IMR-90 (cell line): ENCODE measurements around the gene TRIM62. TPM values are rescaled to one million over a fixed set of nuclear protein-coding genes. Genes with fewer than 3 reads are reported as not detected.

ENCODE experiments used
- ATAC-seq: fragments of 200-7000 bp; cut with Tn5 transposase; 2 replicates; pipeline ENCODE4 v1.9.1; 2020; ENCODE audit warnings: low read depth, mild to moderate bottlenecking, moderate library complexity
- BruUV-seq: library from RNA; stranded (reverse); fragments of 400-500 nt; replicated peaks from 2 replicates; lab custom pipeline; 2021; lab: Mats Ljungman, UMichigan
- CTCF ChIA-PET: fragments of 300-600 bp; formaldehyde crosslinking; extraction: SDS; loops from one replicate; lab custom pipeline; 2021; ENCODE audit warnings: antibody characterized with exemption; lab: Yijun Ruan, JAX
- POLR2A ChIA-PET: fragments of 300-600 bp; sonication (Branson Sonifier 250); formaldehyde crosslinking; loops from one replicate; lab custom pipeline; 2022; ENCODE audit warnings: antibody characterized with exemption; ENCODE audit not compliant: unreplicated experiment; lab: Charles Lee
- DNase-seq: peaks from one replicate; pipeline ENCODE4 v3.0.0; 2013
- H2AFZ ChIP-seq: replicated peaks from 2 replicates; pipeline ENCODE3; 2013; ENCODE audit warnings: low read length, mild to moderate bottlenecking; ENCODE audit not compliant: poor library complexity
- H2AK5ac ChIP-seq: 2 replicates; pipeline ENCODE4 v1.6.1; 2013; ENCODE audit warnings: low read depth, low read length, inconsistent platforms
- H2AK9ac ChIP-seq: replicated peaks from 2 replicates; pipeline ENCODE3; 2013; ENCODE audit warnings: mild to moderate bottlenecking, low read depth, low read length, moderate library complexity; ENCODE audit not compliant: poor library complexity
- H2BK120ac ChIP-seq: 2 replicates; pipeline ENCODE4 v1.6.1; 2013; ENCODE audit warnings: low read depth, low read length, inconsistent platforms
- H2BK15ac ChIP-seq: 3 replicates; pipeline ENCODE4 v1.6.1; 2013; ENCODE audit warnings: low read depth, low read length, inconsistent platforms
- H2BK20ac ChIP-seq: 2 replicates; pipeline ENCODE4 v1.6.1; 2013; ENCODE audit warnings: low read depth, mild to moderate bottlenecking, inconsistent platforms, low read length, moderate library complexity
- H2BK5ac ChIP-seq: 2 replicates; pipeline ENCODE4 v1.6.1; 2013; ENCODE audit warnings: mild to moderate bottlenecking, low read depth, low read length, inconsistent platforms; ENCODE audit not compliant: poor library complexity, severe bottlenecking
- H3K14ac ChIP-seq: replicated peaks from 2 replicates; pipeline ENCODE4 v1.6.1; 2013; ENCODE audit warnings: low read depth, low read length, inconsistent platforms
- H3K18ac ChIP-seq: 2 replicates; pipeline ENCODE4 v1.6.1; 2013; ENCODE audit warnings: low read depth, low read length, control low read depth
- H3K23ac ChIP-seq: 2 replicates; pipeline ENCODE4 v1.6.1; 2013; ENCODE audit warnings: low read depth, low read length, inconsistent platforms
- H3K27ac ChIP-seq: 2 replicates; pipeline ENCODE4 v1.5.1; 2013; ENCODE audit warnings: mild to moderate bottlenecking, control low read depth, low read length; ENCODE audit not compliant: insufficient read depth
- H3K27me3 ChIP-seq: 2 replicates; pipeline ENCODE4 v1.6.1; 2013; ENCODE audit warnings: low read length; ENCODE audit not compliant: control insufficient read depth, insufficient read depth
- H3K36me3 ChIP-seq: 2 replicates; pipeline ENCODE4 v1.6.1; 2013; ENCODE audit warnings: low read length, mixed read lengths; ENCODE audit not compliant: control insufficient read depth, insufficient read depth
- H3K4ac ChIP-seq: 2 replicates; pipeline ENCODE4 v1.6.1; 2013; ENCODE audit warnings: low read depth, low read length, inconsistent platforms
- H3K4me1 ChIP-seq: 2 replicates; pipeline ENCODE4 v1.6.1; 2013; ENCODE audit warnings: low read length, mixed read lengths; ENCODE audit not compliant: control insufficient read depth, insufficient read depth
- H3K4me2 ChIP-seq: 2 replicates; pipeline ENCODE4 v1.6.1; 2013; ENCODE audit warnings: low read depth, mild to moderate bottlenecking, control low read depth, low read length, moderate library complexity
- H3K4me3 ChIP-seq: 2 replicates; pipeline ENCODE4 v1.5.1; 2013; ENCODE audit warnings: low read depth, mild to moderate bottlenecking, control low read depth, low read length, moderate library complexity; ENCODE audit not compliant: insufficient read depth
- H3K56ac ChIP-seq: 2 replicates; pipeline ENCODE4 v1.6.1; 2013; ENCODE audit warnings: low read length, inconsistent platforms; ENCODE audit not compliant: insufficient read depth; ENCODE audit errors: extremely low read depth
- H3K79me1 ChIP-seq, 2 experiments: 2 replicates each; pipeline ENCODE4 v1.6.1; 2013; ENCODE audit warnings: low read length in 2 of 2, inconsistent platforms in 1 of 2, low read depth in 1 of 2
- H3K9ac ChIP-seq: 2 replicates; pipeline ENCODE4 v1.6.1; 2013; ENCODE audit warnings: low read depth, low read length, control low read depth
- H3K9me1 ChIP-seq: 2 replicates; pipeline ENCODE4 v1.6.1; 2013; ENCODE audit warnings: low read length, inconsistent platforms; ENCODE audit not compliant: insufficient read depth
- H3K9me3 ChIP-seq: 2 replicates; pipeline ENCODE4 v1.6.1; 2013; ENCODE audit warnings: low read length; ENCODE audit not compliant: control insufficient read depth, insufficient read depth
- H4K20me1 ChIP-seq: 2 replicates; pipeline ENCODE4 v1.6.1; 2013; ENCODE audit warnings: low read length, inconsistent platforms; ENCODE audit not compliant: insufficient read depth
- H4K5ac ChIP-seq: 2 replicates; pipeline ENCODE4 v1.6.1; 2013; ENCODE audit warnings: mild to moderate bottlenecking, low read depth, low read length, control low read depth
- H4K8ac ChIP-seq, 2 experiments: 2 replicates each; pipeline ENCODE4 v1.6.1; 2013; ENCODE audit warnings: low read depth in 2 of 2, low read length in 2 of 2, control low read depth in 1 of 2, inconsistent platforms in 1 of 2
- H4K91ac ChIP-seq: 2 replicates; pipeline ENCODE4 v1.6.1; 2013; ENCODE audit warnings: low read depth, low read length, inconsistent platforms; ENCODE audit not compliant: insufficient read depth
- BHLHE40 ChIP-seq: fragments of 150-350 bp; IDR thresholded peaks from 2 replicates; pipeline ENCODE4 v1.6.1; 2016; ENCODE audit warnings: mild to moderate bottlenecking, low read depth, low read length
- CEBPB ChIP-seq: IDR thresholded peaks from 2 replicates; pipeline ENCODE4 v1.6.1; 2012; ENCODE audit warnings: low read depth, low read length, improper control_type of control experiment
- CHD1 ChIP-seq: IDR thresholded peaks from 2 replicates; pipeline ENCODE4 v1.6.1; 2012; ENCODE audit warnings: low read depth, low read length, improper control_type of control experiment
- FOS ChIP-seq: fragments of 150-350 bp; IDR thresholded peaks from 2 replicates; pipeline ENCODE4 v1.6.1; 2016; ENCODE audit warnings: low read depth, low read length
- MAFK ChIP-seq: IDR thresholded peaks from 2 replicates; pipeline ENCODE4 v1.6.1; 2012; ENCODE audit warnings: low read depth, low read length, improper control_type of control experiment
- MAZ ChIP-seq: IDR thresholded peaks from 2 replicates; pipeline ENCODE4 v1.6.1; 2012; ENCODE audit warnings: low read depth, mild to moderate bottlenecking, low read length, improper control_type of control experiment, moderate library complexity, borderline replicate concordance
- MXI1 ChIP-seq: IDR thresholded peaks from 2 replicates; pipeline ENCODE4 v1.6.1; 2012; ENCODE audit warnings: low read depth, mild to moderate bottlenecking, low read length, moderate library complexity, borderline replicate concordance
- NFE2L2 ChIP-seq: fragments of 150-350 bp; IDR thresholded peaks from 2 replicates; pipeline ENCODE4 v1.6.1; 2016; ENCODE audit warnings: low read depth, mild to moderate bottlenecking, low read length
- POLR2A ChIP-seq: IDR thresholded peaks from 2 replicates; pipeline ENCODE4 v1.6.1; 2012; ENCODE audit warnings: mild to moderate bottlenecking, low read depth, low read length
- RAD21 ChIP-seq: IDR thresholded peaks from 2 replicates; pipeline ENCODE4 v1.6.1; 2012; ENCODE audit warnings: low read length, improper control_type of control experiment
- RCOR1 ChIP-seq: IDR thresholded peaks from 2 replicates; pipeline ENCODE4 v1.6.1; 2012; ENCODE audit warnings: mild to moderate bottlenecking, low read length, improper control_type of control experiment; ENCODE audit not compliant: insufficient replicate concordance
- RFX5 ChIP-seq: IDR thresholded peaks from 2 replicates; pipeline ENCODE4 v1.8.0; 2012; ENCODE audit warnings: low read depth, mild to moderate bottlenecking, low read length, moderate library complexity
- SMC3 ChIP-seq: fragments of 150-350 bp; IDR thresholded peaks from 2 replicates; pipeline ENCODE4 v1.6.1; 2016; ENCODE audit warnings: low read depth, mild to moderate bottlenecking, antibody characterized with exemption, low read length, moderate library complexity
- WGBS, 2 experiments: methylation state at CpG; one replicate each; pipeline versions ENCODE4 v1.1.5 to v1.1.7; 2013; ENCODE audit warnings: missing lambda C conversion rate in 2 of 2; ENCODE audit not compliant: insufficient read length in 1 of 2; ENCODE audit errors: extremely low coverage in 2 of 2; 5-methylcytosine and 5-hydroxymethylcytosine counted together
- dilution Hi-C: fragments of 300-500 bp; cut with HindIII; formaldehyde crosslinking; loops from one replicate; pipeline ENCODE4 v1.14.3; 2018; ENCODE audit warnings: low sequenced_read_pairs; ENCODE audit not compliant: unreplicated experiment
- in situ Hi-C: fragments of 300-500 bp; cut with MboI; formaldehyde crosslinking; loops from 3 replicates; pipeline ENCODE4 v1.14.3; 2019; ENCODE audit warnings: low sequenced_read_pairs, inconsistent platforms, mixed read lengths
- intact Hi-C: fragments of 100-400 bp; cut with micrococcal nuclease; formaldehyde crosslinking; loops from 2 replicates; pipeline ENCODE4 v1.10.0; 2022
- polyA plus RNA-seq, 3 experiments: library from polyadenylated mRNA; depleted of rRNA; stranded (reverse); fragments of >200 nt; gene quantifications; 2 replicates each; pipeline ENCODE4 v1.2.3, GENCODE V29; 2012; ENCODE audit warnings: low replicate concordance in 1 of 3
- total RNA-seq: library from RNA; depleted of rRNA; stranded (reverse); fragments of >200 nt; gene quantifications from 2 replicates; pipeline ENCODE4 v1.2.3, GENCODE V29; 2012
- TF ChIP-seq, protein P1 (sequence below): fragments of 150-350 bp; IDR thresholded peaks from 2 replicates; pipeline ENCODE4 v1.6.1; 2016; ENCODE audit warnings: low read depth, mild to moderate bottlenecking, low read length, moderate library complexity, borderline replicate concordance
- TF ChIP-seq, protein P2 (sequence below): fragments of 150-350 bp; IDR thresholded peaks from 2 replicates; pipeline ENCODE4 v1.6.1; 2017; ENCODE audit warnings: mild to moderate bottlenecking, antibody characterized with exemption, low read length, low read depth
- TF ChIP-seq, protein P3 (sequence below): conservative IDR thresholded peaks from 2 replicates; pipeline ENCODE4 v1.5.1; 2012; ENCODE audit warnings: mild to moderate bottlenecking, low read depth, low read length, improper control_type of control experiment

TRIM62 gene
- total and polyA plus RNA-seq, 2 of the 4 experiments (the other 2 are of a cell fraction), result 3.0 to 11.1 TPM

DNA sequence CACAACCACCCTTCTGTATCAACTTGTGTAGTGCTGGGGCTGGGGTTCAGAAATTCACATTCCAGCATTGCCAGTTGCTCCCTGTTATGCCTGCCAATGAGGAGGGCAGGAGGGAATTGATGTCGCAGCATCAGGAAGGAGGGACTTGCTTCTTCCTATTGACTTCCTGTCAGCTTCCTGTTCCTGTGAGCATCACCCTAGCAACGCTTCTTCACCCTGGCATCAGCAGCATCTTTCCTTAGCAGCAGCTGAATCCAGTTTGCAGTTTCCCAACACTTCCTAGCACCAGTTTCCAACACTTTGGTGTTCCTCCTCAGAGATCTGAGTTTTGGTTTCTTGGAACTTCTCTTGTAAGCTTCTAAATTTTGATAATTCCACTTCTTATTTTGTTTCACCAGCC, 8.9 kb upstream of the TRIM62 start:
- no CpG with 5 or more reads among the region's 2 CpGs for WGBS, 2 experiments
- Histone ChIP-seq H3K27ac (no peak overlapping the region), H3K4me2 (no peak overlapping the region), H2AFZ (peak overlapping the region; percentile 9), H3K23ac (no peak overlapping the region), H3K9me3 (no peaks in the 10 kb centered on the region; the same call in 1 of the 2 replicates), H3K4ac (no peak overlapping the region), H2AK9ac (no peak overlapping the region), H4K5ac (no peak overlapping the region), H3K56ac (no peak overlapping the region), H2BK5ac (no peak overlapping the region), H2BK20ac (no peak overlapping the region), H3K14ac (no peak overlapping the region), H3K4me3 (no peak overlapping the region), H3K9me1 (0 out of 2 replicates have a peak, but pooled peaks cover 2% of the 10 kb centered on the region), H4K91ac (no peak overlapping the region), H2BK15ac (no peak overlapping the region), H3K36me3 (no peaks in the 10 kb centered on the region), H3K79me1 (no peaks in the 10 kb centered on the region), H3K27me3 (peaks cover 3% of the 10 kb centered on the region), H2BK120ac (no peak overlapping the region), H3K9ac (no peak overlapping the region), H4K20me1 (no peaks in the 10 kb centered on the region), H3K18ac (no peak overlapping the region), H2AK5ac (no peak overlapping the region), H4K8ac (no peak overlapping the region), H3K4me1 (peaks cover 5% of the 10 kb centered on the region; the same call in 1 of the 2 replicates)
- DNase-seq (no peak), ATAC-seq (no peak)
- intact Hi-C loops (no loop called here), dilution Hi-C loops (no loop called here), in situ Hi-C loops (no loop called here)
- BruUV-seq, result no TSS peak
- POLR2A ChIA-PET, result no interaction called here
- CTCF ChIA-PET, result interaction anchor here (0.6 kb wide), 1 partner anchor 312 kb away, joined by 4 read pairs; no protein-coding TSS in a partner anchor
- TF ChIP-seq MAZ (no peak), FOS (no peak), SMC3 (no peak), RFX5 (no peak), MAFK (no peak), CHD1 (no peak), NFE2L2 (no peak), MXI1 (no peak), BHLHE40 (no peak), CEBPB (no peak), RCOR1 (no peak), POLR2A (no peak), RAD21 (no peak)
- TF ChIP-seq, protein P1, sequence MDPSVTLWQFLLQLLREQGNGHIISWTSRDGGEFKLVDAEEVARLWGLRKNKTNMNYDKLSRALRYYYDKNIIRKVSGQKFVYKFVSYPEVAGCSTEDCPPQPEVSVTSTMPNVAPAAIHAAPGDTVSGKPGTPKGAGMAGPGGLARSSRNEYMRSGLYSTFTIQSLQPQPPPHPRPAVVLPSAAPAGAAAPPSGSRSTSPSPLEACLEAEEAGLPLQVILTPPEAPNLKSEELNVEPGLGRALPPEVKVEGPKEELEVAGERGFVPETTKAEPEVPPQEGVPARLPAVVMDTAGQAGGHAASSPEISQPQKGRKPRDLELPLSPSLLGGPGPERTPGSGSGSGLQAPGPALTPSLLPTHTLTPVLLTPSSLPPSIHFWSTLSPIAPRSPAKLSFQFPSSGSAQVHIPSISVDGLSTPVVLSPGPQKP, result no peak
- TF ChIP-seq, protein P2, sequence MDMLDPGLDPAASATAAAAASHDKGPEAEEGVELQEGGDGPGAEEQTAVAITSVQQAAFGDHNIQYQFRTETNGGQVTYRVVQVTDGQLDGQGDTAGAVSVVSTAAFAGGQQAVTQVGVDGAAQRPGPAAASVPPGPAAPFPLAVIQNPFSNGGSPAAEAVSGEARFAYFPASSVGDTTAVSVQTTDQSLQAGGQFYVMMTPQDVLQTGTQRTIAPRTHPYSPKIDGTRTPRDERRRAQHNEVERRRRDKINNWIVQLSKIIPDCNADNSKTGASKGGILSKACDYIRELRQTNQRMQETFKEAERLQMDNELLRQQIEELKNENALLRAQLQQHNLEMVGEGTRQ, result no peak
- TF ChIP-seq, protein P3, sequence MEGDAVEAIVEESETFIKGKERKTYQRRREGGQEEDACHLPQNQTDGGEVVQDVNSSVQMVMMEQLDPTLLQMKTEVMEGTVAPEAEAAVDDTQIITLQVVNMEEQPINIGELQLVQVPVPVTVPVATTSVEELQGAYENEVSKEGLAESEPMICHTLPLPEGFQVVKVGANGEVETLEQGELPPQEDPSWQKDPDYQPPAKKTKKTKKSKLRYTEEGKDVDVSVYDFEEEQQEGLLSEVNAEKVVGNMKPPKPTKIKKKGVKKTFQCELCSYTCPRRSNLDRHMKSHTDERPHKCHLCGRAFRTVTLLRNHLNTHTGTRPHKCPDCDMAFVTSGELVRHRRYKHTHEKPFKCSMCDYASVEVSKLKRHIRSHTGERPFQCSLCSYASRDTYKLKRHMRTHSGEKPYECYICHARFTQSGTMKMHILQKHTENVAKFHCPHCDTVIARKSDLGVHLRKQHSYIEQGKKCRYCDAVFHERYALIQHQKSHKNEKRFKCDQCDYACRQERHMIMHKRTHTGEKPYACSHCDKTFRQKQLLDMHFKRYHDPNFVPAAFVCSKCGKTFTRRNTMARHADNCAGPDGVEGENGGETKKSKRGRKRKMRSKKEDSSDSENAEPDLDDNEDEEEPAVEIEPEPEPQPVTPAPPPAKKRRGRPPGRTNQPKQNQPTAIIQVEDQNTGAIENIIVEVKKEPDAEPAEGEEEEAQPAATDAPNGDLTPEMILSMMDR, result no peak
